ENCODE data around the gene SEC23IP. TPM values are rescaled to one million over a fixed set of nuclear protein-coding genes. Genes with fewer than 3 reads are reported as not detected.

SEC23IP gene
- total RNA-seq, 4 donors from 2014 or later = 19.7 to 41.1 (median 22.9) TPM

GRCh38 chr10:119970963-119971362 lies 78.4 kb downstream of the SEC23IP start:
- DNase-seq (ENCODE audit: low spot score in 2 of 2) = no peak
- TF ChIP-seq CTCF (IDR thresholded peaks at IDR 0.05) (no peak), POLR2A (IDR thresholded peaks at IDR 0.05) (no peak)
- no peak overlapping the region for H3K4me3 ChIP-seq (ENCODE audit: low read depth, poor library complexity, severe bottlenecking)
- WGBS, 2 donors = 84 to 100% methylated on average over 1 of the region's 1 CpG
- intact Hi-C loops (cut with DNase I; ENCODE audit: low total_unique reads) = no loop called here

- DNase-seq (ENCODE audit: low spot score in 2 of 2) = no peak
- H3K4me3 ChIP-seq (ENCODE audit: low read depth, poor library complexity, severe bottlenecking) = no peak overlapping the region
- intact Hi-C loops (cut with DNase I; ENCODE audit: low total_unique reads) = no loop called here
- no peak for TF ChIP-seq CTCF (IDR thresholded peaks at IDR 0.05)
- TF ChIP-seq POLR2A (IDR thresholded peaks at IDR 0.05) = no peak
- WGBS, 2 donors = 58 to 69% methylated on average over 5 of the region's 5 CpGs
Observed at GRCh38 chr10:119973281-119973680, 80.8 kb downstream of the SEC23IP start.

GRCh38 chr10:119976421-119976820 lies 83.9 kb downstream of the SEC23IP start:
- no peak for DNase-seq (ENCODE audit: low spot score in 2 of 2)
- no peak for TF ChIP-seq POLR2A (IDR thresholded peaks at IDR 0.05)
- intact Hi-C loops (cut with DNase I; ENCODE audit: low total_unique reads) = no loop called here
- WGBS, 2 donors = 68 to 78% methylated on average over 3 of the region's 3 CpGs
- no peak overlapping the region for H3K4me3 ChIP-seq (ENCODE audit: low read depth, poor library complexity, severe bottlenecking)

DNA sequence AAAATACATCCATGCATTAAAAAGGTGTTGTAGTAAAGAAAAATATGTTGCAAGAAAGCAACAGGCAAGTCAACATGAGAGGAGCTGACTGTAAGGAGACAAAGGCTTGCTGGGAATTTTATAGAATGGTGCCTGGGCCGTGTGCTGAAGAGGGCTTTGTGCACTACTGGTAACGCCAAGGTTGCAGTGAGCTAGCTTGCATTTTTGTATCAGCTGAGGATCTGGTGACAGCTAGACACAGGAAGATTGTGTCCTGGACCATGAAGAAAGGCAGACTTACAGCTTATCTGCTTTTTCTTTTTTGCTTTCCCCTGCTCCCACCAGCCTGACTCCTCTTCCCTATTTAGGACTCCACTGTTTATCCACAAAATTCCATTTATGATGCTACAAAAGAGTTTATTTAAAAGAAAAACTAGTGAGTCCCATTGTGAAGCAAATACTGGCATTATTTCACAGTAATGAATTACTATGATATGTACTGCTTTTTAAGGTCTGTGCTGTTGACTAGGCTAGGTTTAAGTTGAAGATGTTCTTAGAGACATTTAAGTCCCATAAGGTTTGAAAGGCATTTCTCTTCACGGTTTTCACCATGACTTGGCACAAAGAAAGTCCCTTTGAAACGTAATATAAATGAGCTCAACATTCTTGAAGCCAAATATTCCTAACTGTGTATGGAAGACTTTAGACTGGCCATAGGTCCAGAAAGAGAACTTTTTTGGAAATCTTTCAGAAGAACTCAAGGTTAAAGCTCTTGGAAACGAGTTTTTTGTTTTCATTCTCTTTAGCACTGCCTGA lies 88.6 kb downstream of the SEC23IP start:
- TF ChIP-seq CTCF (IDR thresholded peaks at IDR 0.05) (no peak), POLR2A (IDR thresholded peaks at IDR 0.05) (no peak)
- no peak overlapping the region for H3K4me3 ChIP-seq (ENCODE audit: low read depth, poor library complexity, severe bottlenecking)
- WGBS, 2 donors = 55 to 59% methylated on average over 5 of the region's 5 CpGs
- intact Hi-C loops (cut with DNase I; ENCODE audit: low total_unique reads) = no loop called here
- no peak for DNase-seq (ENCODE audit: low spot score in 2 of 2)

DNA sequence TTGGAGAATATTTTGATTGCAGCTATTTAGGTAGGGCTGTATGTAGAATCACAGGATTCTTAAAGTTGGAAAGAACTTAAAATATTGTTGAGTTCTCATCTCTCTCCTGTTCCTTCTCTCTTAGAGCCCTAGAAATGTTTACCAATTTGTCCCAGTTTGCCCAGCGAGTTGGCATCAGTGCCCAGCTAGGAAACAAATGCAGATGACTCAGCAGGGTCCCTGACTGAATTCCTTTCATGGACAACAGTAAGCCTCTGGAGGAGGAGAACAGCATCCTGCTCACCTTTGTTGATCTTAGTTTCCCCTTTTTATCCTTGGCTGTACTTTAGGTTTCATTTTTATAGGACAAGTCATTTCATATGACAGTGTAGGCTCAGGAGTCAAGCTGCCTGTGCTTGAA lies 89.3 kb downstream of the SEC23IP start:
- intact Hi-C loops (cut with DNase I; ENCODE audit: low total_unique reads) = no loop called here
- H3K4me3 ChIP-seq (ENCODE audit: low read depth, poor library complexity, severe bottlenecking) = no peak overlapping the region
- 47 to 48% methylated on average over 1 of the region's 1 CpG for WGBS, 2 donors
- DNase-seq (ENCODE audit: low spot score in 2 of 2) = no peak
- no peak for TF ChIP-seq CTCF (IDR thresholded peaks at IDR 0.05)
- TF ChIP-seq POLR2A (IDR thresholded peaks at IDR 0.05) = no peak

DNA sequence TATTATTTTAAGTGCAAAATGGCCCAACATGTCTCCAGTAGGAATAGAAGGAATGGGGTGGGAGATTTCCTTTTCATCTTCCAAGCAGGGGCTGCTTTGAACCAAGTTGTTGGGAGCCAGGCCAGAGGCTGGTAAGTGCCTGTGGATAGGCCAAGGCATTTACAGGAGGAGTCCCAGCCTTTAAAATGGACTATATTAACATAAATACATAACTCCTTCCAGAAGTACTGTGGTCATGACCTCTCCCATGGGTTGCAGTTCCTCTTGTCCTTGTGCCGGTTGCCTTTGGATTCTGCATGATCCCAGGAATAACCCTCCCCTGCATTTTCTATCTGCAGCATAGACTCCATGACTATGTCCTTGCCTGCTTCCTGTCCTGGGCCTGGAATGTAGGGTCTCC lies 95.8 kb downstream of the SEC23IP start:
- TF ChIP-seq CTCF (IDR thresholded peaks at IDR 0.05) (no peak), POLR2A (IDR thresholded peaks at IDR 0.05) (no peak)
- no peak for DNase-seq (ENCODE audit: low spot score in 2 of 2)
- no peak overlapping the region for H3K4me3 ChIP-seq (ENCODE audit: low read depth, poor library complexity, severe bottlenecking)
- intact Hi-C loops (cut with DNase I; ENCODE audit: low total_unique reads) = no loop called here
- WGBS, 2 donors = 80 to 84% methylated on average over 1 of the region's 1 CpG
